ENCODE data around the gene FBXO42. TPM values are rescaled to one million over a fixed set of nuclear protein-coding genes. Genes with fewer than 3 reads are reported as not detected.
A peak's percentile ranks its signal among the peaks of the same experiment; 100 is the strongest.
"Not testable (repeated sequence)": the region's sequence is repeated elsewhere in the genome, so short reads cannot be mapped to it uniquely, and the experiment has no call there.

FBXO42 gene
- total RNA-seq, 1 experiment from 2014 or later = 19.9 TPM

DNA sequence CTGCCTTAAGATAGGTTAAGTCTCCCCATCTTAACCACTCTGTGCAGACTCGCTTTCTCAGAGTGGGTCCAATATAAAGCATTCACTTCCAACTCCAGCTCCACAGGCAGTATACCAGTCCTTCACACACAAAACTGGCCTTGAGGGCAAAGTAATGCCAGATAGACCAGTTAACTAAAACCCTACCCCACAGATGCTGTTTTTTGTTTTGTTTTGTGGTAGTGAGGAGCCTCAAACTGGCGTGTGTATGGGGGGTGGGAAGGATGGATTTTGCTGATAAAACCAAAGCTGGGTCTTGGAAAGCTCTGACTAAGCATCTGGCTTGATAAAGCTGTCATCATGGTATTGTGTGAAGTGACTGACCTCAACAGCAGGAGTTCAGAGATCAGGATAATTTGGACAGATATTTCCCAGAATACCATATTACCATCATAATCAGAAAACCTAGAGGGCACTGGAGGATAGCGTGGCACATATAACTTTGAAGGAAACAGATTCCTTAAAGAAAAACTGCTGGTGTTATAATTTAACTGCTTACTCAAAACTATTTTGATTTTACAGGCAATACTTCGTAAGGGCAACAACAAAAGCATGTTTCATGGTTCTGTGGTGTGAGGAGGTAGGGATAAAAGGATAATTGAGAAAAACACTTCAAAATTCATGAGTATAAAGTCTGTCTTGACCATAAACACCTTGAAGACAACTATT, 85.7 kb downstream of the FBXO42 start:
- no peak for DNase-seq (ENCODE audit: extremely low read depth, low read depth)

DNA sequence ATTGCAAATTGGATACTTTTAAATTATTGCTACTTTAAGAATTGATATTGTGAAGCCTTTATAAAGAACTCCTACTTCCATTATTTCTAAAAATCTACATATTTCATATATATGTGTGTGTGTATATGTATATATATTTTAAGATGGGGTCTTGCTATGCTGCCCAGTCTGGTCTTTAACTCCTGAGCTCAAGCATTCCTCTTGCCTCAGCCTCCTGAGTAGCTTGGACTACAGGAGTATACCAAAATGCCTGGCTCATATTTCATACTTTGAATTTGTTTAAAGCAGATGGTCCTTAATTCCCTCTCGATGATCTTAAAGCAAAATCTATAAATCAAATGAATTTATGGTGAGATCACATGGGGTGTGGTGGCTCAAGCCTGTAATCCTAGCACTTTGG, 90.2 kb downstream of the FBXO42 start:
- no peak for DNase-seq (ENCODE audit: extremely low read depth, low read depth)

DNA sequence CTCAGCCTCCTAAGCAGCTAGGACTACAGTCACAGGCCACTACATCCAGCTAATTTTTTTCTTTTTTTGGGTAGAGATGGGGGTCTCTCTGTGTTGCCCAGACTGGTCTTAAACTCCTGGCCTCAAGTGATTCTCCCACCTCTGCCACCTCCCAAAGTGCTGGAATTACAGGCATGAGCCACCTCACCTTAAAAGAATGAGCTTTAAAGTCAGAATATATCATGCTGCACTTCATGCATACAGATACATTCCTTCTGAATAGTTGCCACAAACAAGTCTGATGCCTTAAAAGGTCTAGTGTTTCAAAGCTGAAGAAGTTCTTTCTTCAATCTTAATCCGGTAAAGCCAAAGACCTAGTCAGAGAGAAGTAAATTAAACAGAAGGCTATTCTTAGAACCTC, 91.5 kb downstream of the FBXO42 start:
- no peak for DNase-seq (ENCODE audit: extremely low read depth, low read depth)

DNA sequence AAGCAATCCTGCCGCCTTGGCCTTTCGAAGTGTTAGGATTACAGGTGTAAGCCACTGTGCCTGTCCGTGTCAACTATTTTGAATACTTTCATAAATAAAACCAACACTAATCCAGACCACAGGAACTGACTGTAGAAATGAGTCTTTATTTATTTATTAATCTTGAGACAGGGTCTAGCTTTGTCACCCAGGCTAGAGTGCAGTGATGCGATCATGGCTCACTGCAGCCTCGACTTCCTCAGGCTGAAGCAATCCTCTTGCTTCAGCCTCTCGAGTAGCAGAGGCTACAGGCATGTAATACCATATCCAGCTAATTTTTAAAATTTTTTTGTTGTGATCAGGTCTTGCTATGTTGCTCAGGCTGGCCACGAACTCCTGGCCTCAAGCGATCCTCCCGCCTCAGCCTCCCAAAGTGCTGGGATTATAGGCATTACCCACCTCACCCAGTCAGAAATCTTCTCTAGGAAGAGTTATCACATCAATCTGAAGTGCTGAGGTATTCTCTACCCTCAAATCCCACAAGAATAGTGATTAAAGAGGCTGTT, 93.6 kb downstream of the FBXO42 start:
- no peak for DNase-seq (ENCODE audit: extremely low read depth, low read depth)

DNA sequence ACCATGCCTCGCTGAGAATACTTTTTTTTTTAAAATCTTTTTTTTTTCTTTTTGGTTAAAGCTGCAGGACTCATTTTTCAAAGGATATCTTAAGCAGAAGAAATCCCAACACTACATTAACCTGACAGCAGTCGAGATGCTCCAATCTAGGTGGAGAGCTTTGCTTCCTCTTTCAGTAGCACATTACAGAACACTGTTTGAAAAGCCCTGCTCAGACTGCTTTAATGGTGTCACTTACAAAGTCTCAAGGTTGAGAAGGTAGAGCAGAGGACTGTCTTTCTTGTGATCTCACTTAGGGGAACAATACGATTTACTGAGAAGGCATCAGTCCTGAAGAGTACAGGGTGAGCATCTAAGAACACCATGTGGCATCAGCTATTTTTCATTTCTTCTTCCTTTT, 94.3 kb downstream of the FBXO42 start:
- no peak for DNase-seq (ENCODE audit: extremely low read depth, low read depth)

DNA sequence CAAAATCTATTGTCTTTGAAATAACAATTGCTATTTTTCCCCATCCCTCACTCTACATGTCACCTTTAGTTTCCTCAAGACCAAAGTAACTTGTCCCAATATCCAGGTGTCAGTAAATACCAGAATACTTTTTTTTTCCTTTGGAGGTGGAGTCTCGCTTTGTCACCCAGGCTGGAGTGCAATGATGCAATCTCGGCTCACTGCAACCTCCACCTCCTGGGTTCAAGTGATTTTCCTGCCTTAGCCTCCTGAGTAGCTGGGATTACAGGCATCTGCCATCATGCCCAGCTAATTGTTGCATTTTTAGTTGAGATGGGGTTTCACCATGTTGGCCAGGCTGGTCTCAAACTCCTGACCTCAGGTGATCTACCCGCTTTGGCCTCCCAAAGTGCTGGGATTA, 94.7 kb downstream of the FBXO42 start:
- not testable (repeated sequence) for DNase-seq (ENCODE audit: extremely low read depth, low read depth)

DNA sequence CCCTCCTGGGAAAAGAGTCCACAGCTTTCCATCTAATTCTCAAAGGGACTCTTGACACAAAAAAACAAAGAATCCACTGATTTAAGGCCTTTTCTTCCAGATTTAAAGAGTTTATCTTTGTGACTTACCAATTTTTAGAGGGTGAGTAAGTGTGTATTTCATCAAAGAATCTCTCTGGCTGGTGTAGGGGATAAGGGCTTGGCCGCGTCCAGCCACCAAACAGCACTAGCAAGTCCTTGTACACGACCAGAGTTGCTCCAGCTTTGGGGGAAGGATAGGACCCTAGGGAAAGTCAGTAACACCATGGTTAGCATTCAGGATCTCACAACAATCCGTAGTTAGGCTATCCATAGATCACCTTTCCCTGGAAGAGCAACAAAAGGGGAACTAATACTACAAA, 95.8 kb downstream of the FBXO42 start:
- DNase-seq (ENCODE audit: extremely low read depth, low read depth) = no peak

DNA sequence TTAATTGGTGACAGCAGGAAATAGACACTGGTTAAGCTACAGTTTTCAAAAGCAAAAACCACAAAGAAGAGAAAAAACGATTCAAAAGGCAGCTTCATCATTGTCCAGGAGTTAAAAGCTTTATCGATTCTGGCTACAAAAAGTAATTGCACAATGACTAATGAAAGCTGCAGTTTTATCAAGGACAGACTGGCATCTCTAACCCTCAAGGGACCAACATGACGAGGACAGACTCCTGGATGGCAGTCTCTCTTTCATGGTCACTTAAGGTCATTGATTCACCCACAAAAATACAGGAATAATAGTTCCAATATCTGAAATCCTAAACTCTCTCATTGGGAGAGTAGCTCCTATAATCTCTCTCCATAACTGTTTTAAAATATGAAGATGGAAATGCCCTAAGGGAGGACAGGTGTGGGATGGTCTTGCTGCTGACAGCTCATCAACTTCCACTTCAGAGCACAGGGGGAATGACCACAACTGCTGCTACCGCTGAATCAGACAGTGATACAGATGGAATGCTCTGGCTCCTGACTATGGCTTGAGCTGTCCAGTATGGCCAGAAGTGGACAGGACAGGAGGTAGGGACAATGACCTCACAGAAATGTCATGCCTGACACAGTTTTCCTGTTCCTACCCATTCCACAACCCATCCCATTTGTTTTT, 97.9 kb downstream of the FBXO42 start:
- DNase-seq (ENCODE audit: extremely low read depth, low read depth) = no peak

DNA sequence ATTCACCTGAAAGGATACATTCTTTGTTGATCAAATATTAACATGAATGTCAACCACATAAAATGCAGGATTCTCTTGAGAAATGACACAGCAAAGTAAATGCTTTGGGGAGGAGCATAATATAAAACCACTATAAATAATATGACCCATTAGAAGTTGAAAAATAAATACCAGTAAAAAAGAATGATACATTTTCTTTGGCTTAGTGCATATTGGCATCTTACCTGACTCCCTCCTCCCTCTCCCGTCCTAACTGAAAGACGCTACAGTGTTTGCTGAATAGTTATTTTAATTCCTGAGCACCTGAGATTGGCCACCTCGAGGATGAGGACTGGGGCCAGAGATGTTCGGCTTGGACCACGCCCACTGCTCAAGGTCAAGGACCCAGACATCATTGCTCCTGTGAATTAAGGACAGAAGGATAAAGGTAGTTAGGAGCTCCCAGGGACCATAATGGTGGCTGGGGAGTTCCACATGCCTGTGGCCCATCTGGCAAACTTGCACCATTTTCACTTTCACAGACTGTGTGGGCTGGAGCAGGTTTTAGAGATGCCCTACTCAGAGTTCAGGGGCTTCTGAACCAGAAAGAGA, 98.9 kb downstream of the FBXO42 start:
- DNase-seq (ENCODE audit: extremely low read depth, low read depth) = no peak

DNA sequence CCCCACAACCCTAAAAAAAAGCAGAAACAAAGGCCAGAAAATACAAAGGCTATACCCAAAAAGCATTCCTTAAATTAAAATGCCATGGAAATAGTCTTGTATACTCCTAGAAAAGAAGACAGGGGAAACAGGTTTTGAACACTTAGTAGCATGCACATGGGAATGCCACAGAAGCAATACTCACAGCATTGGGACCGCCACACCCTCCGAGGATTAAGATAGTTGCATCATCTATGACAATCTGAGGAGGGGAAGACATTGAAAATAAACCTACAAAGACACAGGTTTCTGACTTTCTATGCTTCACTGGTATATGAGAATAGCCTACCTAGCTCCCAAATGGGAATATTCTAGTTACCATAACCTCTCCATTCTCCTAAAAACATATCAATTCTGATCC, 99.4 kb downstream of the FBXO42 start:
- no peak for DNase-seq (ENCODE audit: extremely low read depth, low read depth)

DNA sequence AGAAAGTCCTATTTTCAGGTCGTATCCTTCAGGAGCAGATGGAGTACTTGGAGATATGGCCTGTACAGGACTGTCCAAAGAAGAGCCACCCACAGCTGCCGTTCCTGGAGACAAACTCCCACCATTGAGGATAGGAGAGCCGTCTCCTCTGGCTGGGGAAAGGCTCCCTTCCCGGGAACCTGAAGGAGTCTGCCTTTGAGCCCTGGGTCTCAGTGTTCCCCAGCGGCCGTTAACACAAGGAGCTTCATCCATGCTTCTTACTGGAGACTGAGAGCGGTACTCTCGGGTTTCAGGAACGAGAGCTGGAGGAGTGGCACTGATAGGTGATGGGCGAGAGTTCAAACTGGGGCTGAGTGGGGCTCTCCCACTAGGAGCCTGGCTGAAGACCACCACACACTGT, 100.9 kb downstream of the FBXO42 start:
- no peak for DNase-seq (ENCODE audit: extremely low read depth, low read depth)

DNA sequence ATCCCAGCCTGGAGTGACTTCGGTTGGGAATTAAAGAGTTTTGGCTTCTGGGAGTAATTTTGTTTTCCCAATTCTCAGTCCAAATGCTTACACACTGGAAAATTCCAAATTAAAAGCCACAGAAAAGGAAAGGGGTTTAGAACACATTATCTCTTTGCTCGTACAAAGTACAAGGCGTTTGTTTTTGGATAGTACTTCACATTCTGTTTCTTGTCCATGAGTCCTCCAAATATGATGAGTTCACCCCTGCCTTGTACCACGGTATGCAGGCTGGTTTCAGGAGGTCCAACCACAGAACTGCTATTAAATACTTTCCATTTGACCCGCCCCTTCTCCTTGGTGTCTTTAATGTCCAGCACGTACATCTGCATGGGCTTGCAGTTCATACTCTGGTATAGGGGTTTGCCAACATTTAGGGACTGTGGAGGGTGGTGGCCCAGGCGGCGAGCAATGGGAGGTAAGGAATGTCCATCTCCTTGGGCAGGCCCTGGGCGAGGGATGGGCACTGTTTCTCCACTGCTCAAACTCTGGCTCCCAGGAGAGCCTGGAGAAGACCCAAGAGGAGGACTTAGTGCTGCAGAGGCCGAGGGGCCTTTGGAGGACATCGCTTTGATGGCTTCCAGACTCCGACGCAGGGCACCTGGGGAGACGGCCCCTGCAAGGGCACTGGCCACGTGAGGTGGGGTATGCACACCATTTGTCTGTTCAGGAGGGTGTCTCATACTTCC, 101.6 kb downstream of the FBXO42 start:
- DNase-seq (ENCODE audit: extremely low read depth, low read depth) = no peak

DNA sequence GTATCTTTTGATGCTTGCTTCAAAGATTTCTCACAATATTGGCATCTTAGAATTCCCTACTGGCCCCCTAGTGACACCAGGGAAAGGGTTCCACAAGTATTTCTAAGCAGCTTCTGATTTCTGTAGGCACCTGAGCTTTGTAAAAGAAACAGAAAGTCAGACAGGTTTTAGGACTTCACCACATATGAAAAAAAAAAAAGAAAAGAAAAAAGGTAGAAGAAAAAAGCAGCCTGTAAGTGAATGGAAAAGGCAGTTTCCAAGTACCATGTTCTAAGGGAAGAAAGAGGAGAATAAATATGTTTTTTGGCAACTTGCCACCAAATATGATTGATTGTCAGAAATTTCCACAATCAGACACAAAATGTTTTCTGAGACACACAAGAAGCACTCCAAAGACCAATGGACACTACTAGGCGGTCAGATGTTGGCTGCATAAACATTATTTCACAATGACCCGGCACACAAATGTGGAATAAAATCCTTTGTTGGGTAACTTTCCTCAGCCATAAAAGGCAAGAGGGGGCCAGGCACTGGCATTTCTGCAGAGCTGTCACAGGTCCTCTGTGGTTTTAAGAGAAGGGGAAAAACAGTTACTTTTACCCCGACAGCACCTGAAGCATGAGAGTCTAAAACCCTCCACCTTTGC, 102.6 kb downstream of the FBXO42 start:
- no peak for DNase-seq (ENCODE audit: extremely low read depth, low read depth)

DNA sequence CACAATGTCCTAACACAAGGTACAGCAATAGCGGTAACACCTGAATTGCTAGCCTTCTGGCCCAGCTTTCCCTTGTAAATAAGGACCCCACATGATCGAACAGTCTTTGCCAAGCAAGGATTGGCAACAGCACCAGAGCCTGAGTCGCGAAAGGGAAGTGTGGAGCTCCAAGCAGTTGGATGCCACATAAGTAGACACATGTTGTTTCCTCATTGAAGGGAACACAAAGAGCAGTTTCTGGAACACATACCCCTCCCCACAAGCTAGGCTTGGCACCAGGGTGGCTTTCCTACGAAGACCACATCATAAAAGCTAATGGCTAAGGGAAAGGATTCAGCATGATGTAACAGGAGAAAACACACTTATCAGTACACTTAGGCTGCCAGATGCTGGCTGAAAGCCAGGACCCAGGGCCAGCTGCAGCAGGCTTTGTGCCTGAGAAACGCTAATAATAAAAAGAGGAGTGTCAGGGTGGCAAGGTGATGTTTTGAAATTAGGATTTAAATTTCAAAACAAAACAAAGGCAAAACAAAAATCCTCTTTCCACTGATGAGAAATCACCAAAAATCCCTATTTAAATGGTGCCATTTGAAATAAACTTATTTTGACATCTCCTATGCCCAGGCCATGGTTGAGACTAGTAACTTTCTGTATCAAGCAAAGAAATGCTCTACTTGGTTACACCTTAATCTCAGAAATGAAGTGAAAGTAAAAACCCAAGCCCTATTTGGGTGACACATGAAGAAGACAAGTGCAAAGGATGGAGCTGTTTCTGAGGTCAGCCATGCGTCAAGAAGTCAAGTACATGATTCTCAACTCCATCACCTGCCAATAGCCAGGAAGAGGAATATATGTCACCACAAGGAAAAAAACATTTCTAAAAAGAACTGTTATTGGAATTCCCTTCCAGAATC, 103.4 kb downstream of the FBXO42 start:
- peak; percentile 42 for DNase-seq (ENCODE audit: extremely low read depth, low read depth)

DNA sequence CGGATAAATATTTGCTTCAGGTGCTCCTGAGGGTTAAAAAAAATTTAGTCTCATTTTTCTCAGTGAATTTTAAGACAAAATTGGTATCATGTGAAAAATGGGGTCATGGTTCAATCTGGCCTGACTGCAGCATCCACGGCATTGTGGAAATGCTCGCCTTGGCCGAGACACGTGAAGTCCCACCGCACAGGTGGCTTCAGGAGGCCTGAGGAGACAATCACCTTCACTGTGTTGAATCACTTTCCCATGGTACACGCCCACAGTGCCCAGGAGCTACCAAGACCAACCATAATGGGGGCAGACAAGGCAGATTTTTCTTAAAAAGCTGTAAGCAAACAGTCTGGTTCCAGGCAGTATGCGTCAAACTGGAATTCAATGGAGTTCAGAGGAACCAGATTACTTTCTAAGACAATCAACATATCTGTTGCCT, 104.3 kb downstream of the FBXO42 start:
- no peak for DNase-seq (ENCODE audit: extremely low read depth, low read depth)

DNA sequence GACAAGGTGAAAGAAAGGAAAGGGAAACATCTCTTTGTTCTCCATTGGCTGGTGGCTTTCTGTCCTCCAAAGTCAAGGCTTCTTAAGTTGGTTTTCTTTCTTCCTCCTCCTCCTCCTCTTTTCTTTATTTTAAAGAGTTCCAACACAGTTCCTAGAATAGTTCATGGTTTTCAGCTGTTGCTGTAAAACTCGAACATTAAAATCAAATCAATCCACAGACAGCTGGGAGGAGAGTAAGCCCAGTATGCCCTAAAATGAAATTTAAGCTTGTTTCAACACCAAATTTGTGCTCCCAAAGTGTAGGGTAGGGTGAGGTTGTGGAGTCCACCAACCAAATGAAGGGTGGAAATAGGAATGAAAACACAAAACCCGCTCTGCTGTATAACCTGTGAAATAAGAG, 104.8 kb downstream of the FBXO42 start:
- no peak for DNase-seq (ENCODE audit: extremely low read depth, low read depth)

DNA sequence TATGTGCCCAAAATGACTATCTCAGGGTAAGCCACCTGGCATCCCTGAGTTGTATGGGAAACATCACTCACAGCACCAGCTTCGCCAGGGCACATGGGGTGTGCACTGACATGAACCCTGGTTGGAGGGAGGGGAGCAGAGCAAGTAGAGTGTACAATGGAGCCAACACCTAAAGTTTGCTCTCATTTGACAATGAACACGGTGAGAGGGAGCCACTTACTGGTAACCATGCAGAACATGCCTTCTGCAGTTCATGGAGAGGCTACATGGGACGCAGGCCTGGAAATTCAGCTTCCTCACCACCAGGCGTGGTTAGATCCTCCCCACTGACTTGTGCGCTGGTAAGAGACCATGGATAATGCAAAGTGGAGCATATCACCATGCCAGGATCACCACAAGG, 105.3 kb downstream of the FBXO42 start:
- DNase-seq (ENCODE audit: extremely low read depth, low read depth) = no peak

DNA sequence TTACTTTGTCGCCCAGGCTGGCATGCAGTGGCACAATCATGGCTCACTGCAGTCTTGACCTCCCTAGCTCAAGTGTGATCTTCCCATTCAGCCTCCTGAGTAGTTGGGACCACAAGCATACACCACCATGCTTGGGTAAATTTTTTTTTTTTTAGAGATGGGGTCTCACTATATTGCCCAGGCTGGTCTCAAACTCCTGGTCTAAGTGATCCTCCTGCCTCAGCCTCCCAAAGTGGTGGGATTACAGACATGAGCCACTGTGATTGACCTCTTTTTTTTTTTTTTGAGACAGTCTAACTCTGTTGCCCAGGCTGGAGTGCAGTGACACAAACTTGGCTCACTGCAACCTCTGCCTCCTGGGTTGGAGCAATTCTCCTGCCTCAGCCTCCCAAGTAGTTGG, 106.0 kb downstream of the FBXO42 start:
- DNase-seq (ENCODE audit: extremely low read depth, low read depth) = not testable (repeated sequence)

DNA sequence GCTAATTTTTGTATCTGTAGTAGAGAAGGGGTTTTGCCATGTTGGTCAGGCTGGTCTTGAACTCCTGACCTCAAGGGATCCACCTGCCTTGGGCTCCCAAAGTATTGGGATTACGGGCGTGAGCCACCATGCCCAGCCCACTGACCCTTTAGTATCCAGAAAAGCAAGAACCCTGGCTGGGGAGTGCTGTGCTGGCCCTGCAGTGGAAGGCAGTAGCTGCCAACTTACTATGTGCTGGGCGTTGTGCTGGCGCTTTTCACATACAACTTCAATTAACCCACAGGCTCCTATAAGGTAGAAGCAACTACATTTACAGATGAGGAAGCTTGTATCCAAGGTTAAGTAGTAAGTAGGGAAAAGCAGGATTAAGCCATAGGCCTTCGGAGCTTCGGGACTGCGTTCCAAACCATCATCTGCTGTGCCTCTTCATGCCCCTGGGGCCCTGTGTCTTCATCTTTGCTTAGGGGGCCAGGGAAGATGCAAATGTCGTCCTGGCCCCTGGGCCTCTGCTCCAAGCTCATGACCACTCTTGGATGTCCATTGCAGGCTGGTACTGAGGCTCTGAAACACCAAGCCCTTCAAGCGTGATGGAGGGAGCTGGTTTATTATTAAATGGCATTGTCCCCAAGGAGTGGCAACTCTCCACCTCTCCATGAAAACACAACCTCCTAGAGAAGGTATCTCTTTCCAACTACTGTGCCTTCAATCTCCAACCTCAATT, 106.6 kb downstream of the FBXO42 start:
- no peak for DNase-seq (ENCODE audit: extremely low read depth, low read depth)

Measured in NCI-H460 (cell line).